ENCODE measurements around the gene MSRB3. TPM values are rescaled to one million over a fixed set of nuclear protein-coding genes. Genes with fewer than 3 reads are reported as not detected.

Gene MSRB3
- total and polyA plus RNA-seq, 2 of the 4 experiments (the other 2 are of a cell fraction) = 31.7 to 35.7 TPM

DNA sequence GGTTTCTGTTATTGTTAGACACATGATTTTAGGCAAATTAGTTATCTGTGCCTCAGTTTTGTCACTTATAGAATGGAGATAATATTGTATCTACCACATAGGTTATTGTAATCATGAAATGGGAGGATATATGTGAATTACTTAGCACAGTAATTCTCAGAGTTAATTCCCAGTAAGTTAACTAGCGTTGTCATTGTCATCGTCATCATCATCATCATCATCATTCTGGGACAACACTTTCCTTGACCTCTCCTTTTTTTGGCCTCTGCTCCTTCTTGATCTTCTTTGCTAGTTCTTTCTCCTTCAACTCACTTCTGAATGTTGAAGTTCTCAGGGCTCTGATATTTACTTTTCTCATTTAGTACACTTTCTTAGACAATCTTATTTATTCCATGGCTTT is 13.8 kb downstream of the MSRB3 start:
- no TSS peak for BruUV-seq (replicated peaks)
- Histone ChIP-seq H4K20me1 (ENCODE audit: insufficient read depth, low read length) (peaks cover 71% of the 10 kb centered on the region), H3K4me3 (ENCODE audit: insufficient read depth, low read depth, low read length) (no peak overlapping the region), H3K4ac (ENCODE audit: low read depth, low read length) (no peak overlapping the region), H4K8ac (ENCODE audit: low read depth in 2 of 2, low read length in 2 of 2) (no peak overlapping the region), H4K5ac (ENCODE audit: low read depth, low read length) (no peak overlapping the region), H3K9ac (ENCODE audit: low read depth, low read length) (no peak overlapping the region), H2AK5ac (ENCODE audit: low read depth, low read length) (no peak overlapping the region), H3K9me1 (ENCODE audit: insufficient read depth, low read length) (peaks cover 7% of the 10 kb centered on the region), H2BK20ac (ENCODE audit: low read depth, low read length) (no peak overlapping the region), H3K56ac (ENCODE audit: extremely low read depth, insufficient read depth, low read length) (no peak overlapping the region), H2BK15ac (ENCODE audit: low read depth, low read length) (no peak overlapping the region), H3K36me3 (ENCODE audit: control insufficient read depth, insufficient read depth, low read length) (no peaks in the 10 kb centered on the region; the same call in 1 of the 2 replicates), H3K27me3 (ENCODE audit: control insufficient read depth, insufficient read depth, low read length) (no peaks in the 10 kb centered on the region), H4K91ac (ENCODE audit: insufficient read depth, low read depth, low read length) (no peak overlapping the region), H2BK120ac (ENCODE audit: low read depth, low read length) (no peak overlapping the region), H3K9me3 (ENCODE audit: control insufficient read depth, insufficient read depth, low read length) (no peaks in the 10 kb centered on the region), H3K14ac (replicated peaks; ENCODE audit: low read depth, low read length) (no peak overlapping the region), H2BK5ac (ENCODE audit: low read depth, low read length, poor library complexity, severe bottlenecking) (no peak overlapping the region), H3K23ac (ENCODE audit: low read depth, low read length) (no peak overlapping the region), H2AK9ac (replicated peaks; ENCODE audit: low read depth, low read length, poor library complexity) (no peak overlapping the region), H3K79me1 (ENCODE audit: low read depth in 1 of 2, low read length in 2 of 2) (peaks cover 13 to 65% of the 10 kb centered on the region in 2 experiments; a peak in 3 of 4 replicates), H3K4me2 (ENCODE audit: low read depth, low read length) (no peak overlapping the region), H3K27ac (ENCODE audit: insufficient read depth, low read length) (no peak overlapping the region), H3K18ac (ENCODE audit: low read depth, low read length) (no peak overlapping the region), H3K4me1 (ENCODE audit: control insufficient read depth, insufficient read depth, low read length) (no peaks in the 10 kb centered on the region), H2AFZ (replicated peaks; ENCODE audit: low read length, poor library complexity) (no peak overlapping the region)
- WGBS, 2 experiments (ENCODE audit: extremely low coverage in 2 of 2, insufficient read length in 1 of 2) = 100% methylated on average over 1 of the region's 2 CpGs; no CpG with 5 or more reads in 1 of the 2 experiments
- ChIA-PET POLR2A (ENCODE audit: unreplicated experiment) (no interaction called here), CTCF (no interaction called here)
- DNase-seq = no peak
- no peak for ATAC-seq (ENCODE audit: low read depth)
- in situ Hi-C loops (cut with MboI; ENCODE audit: low sequenced_read_pairs) = loop anchor here (25.0 kb wide), 1 partner anchor 1120 kb away; no protein-coding TSS in a partner anchor
- intact Hi-C loops (cut with micrococcal nuclease) = no loop called here
- dilution Hi-C loops (cut with HindIII; ENCODE audit: low sequenced_read_pairs, unreplicated experiment) = no loop called here
- TF ChIP-seq BHLHE40 (IDR thresholded peaks at IDR 0.05; ENCODE audit: low read depth, low read length) = no peak
- TF ChIP-seq MAZ (IDR thresholded peaks at IDR 0.05; ENCODE audit: borderline replicate concordance, low read depth, low read length) = no peak
- TF ChIP-seq, protein P1, sequence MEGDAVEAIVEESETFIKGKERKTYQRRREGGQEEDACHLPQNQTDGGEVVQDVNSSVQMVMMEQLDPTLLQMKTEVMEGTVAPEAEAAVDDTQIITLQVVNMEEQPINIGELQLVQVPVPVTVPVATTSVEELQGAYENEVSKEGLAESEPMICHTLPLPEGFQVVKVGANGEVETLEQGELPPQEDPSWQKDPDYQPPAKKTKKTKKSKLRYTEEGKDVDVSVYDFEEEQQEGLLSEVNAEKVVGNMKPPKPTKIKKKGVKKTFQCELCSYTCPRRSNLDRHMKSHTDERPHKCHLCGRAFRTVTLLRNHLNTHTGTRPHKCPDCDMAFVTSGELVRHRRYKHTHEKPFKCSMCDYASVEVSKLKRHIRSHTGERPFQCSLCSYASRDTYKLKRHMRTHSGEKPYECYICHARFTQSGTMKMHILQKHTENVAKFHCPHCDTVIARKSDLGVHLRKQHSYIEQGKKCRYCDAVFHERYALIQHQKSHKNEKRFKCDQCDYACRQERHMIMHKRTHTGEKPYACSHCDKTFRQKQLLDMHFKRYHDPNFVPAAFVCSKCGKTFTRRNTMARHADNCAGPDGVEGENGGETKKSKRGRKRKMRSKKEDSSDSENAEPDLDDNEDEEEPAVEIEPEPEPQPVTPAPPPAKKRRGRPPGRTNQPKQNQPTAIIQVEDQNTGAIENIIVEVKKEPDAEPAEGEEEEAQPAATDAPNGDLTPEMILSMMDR (conservative IDR thresholded peaks at IDR 0.05; ENCODE audit: low read depth, low read length) = no peak
- no peak for TF ChIP-seq MAFK (IDR thresholded peaks at IDR 0.05; ENCODE audit: low read depth, low read length)
- TF ChIP-seq CEBPB (IDR thresholded peaks at IDR 0.05; ENCODE audit: low read depth, low read length) = no peak
- TF ChIP-seq RAD21 (IDR thresholded peaks at IDR 0.05; ENCODE audit: low read length) = no peak
- TF ChIP-seq CHD1 (IDR thresholded peaks at IDR 0.05; ENCODE audit: low read depth, low read length) = no peak
- TF ChIP-seq RFX5 (IDR thresholded peaks at IDR 0.05; ENCODE audit: low read depth, low read length) = no peak
- no peak for TF ChIP-seq RCOR1 (IDR thresholded peaks at IDR 0.05; ENCODE audit: insufficient replicate concordance, low read length)

All from IMR-90 (cell line).